Stimulated activated CD4-positive, alpha-beta T cell treated with anti-CD3 and anti-CD28 coated beads, TNF-alpha, amount 100 ng/mL, for 4 hours (primary cell): ENCODE measurements around the gene IDE.

Experiments
- DNase-seq, 3 experiments: peaks; one replicate each; pipeline ENCODE4 v3.0.0-alpha.2; 2020; ENCODE audit warnings: low read depth in 3 of 3

Gene IDE

DNA sequence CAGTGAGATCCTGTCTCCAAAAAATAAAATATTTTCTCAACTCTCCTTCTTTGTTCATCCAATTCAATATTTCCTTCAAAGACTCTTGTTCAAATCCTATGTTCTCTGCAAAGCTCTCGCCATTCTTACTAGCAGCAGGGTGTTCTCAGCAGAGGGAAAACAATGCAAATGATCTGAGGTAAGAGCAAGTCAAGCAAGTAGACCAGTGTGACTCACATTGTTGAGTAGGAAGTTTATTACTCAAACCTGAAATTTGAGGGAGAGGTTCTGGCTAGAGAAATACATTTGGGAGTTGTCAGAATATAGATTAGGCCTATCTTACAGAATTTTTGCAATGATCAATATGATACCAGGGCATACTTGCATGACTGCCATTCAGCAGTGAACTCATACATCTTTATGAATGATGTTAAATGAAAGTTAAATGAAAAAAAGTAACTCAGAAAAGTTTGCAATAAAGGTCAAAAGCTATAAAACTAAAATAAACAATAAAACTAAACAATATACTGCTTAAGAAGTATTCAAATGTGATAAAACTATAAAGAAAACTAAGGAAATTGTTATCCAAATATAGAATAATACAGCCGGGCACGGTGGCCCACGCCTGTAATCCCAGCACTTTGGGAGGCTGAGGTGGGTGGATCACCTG lies 5.8 kb downstream of the IDE start:
- DNase-seq: no peak

DNA sequence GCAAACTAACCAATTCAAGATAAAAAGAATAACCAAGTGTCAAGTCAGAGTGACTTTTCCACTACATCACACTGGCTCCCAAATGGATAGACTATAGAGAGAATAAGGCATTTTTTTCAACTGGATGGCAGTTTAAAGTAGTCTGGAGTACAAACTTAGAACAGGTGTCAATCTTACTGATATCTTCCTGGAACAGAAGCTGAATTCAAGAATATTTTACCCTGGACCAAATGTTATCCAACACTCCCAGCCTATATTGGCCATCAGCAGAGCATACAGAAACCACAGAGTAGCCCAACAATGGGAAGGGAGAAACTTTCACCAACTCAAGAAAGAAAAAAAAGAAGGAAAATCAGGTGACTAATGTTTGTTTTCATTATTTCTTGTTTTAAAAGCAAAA lies 11.5 kb downstream of the IDE start:
- DNase-seq: no peak

GRCh38 chr10:92559046-92559445 lies 14.8 kb downstream of the IDE start:
- no peak for DNase-seq

DNA sequence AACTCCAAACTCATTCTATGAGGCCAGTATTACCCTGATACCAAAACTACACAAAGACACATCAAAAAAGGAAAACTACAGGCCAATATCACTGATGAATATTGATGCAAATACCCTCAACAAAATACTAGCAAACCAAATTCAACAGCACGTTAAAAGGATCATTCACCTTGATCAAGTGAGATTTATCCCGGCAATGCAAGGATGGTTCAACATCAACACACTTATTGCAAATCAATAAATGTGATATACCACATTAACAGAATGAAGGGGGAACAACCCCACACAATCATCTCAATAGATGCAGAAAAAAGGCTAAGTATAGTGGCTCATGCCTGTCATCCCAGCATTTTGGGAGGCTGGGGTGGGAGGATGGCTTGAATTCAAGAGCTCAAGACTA lies 19.9 kb downstream of the IDE start:
- no peak for DNase-seq

DNA sequence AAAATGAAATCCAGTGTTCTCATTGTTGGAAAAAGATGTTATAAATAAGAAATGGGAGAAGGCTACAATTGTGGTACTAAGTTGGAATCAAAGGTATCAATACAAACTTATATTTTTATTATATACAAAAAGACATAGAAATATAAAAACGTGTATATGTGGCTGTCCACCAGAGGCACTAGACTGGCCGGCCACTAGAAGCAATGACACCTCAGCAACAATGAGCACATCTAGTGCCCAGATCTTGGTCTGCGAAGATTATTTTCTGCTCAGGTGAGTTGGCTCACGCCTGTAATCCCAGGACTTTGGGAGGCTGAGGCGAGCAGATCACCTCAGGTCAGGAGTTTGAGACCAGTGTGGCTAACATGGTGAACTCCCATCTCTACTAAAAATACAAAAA lies 21.6 kb downstream of the IDE start:
- DNase-seq: no peak

DNA sequence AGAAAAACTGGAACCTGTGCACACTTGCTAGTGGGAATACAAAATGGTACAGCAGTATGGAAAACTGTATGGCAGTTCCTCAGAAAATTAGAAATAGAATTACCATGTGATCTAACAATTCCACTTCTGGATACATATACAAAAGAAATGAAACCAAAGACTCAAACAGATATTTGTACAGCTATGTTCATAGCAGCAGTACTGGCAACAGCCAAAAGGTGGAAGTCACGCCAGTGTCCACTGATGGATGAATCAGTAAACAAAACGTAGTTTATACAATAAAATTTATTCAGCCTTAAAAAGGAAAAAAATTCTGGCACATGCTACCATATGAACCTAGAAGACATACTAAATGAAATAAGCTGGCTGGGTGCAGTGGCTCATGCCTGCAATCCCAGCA lies 23.0 kb downstream of the IDE start:
- no peak for DNase-seq

DNA sequence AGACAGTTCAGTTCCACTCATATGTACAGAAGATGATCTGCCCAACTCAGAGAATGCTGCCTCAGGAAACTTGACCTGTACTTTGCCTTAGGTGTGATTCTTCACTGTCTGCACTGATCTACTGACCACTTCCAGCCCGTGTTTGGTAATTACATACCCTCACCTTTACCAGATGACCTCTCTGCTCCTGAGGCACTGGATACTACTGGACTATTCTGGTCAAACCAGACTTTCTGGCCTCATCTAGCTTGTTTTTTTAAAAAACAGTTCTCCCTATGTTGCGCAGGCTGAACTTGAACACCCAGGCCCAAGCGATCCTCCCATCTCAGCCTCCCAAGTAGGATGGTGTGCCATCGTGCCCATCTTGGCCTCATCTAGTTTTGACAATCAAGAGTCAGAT lies 26.2 kb downstream of the IDE start:
- DNase-seq: no peak

DNA sequence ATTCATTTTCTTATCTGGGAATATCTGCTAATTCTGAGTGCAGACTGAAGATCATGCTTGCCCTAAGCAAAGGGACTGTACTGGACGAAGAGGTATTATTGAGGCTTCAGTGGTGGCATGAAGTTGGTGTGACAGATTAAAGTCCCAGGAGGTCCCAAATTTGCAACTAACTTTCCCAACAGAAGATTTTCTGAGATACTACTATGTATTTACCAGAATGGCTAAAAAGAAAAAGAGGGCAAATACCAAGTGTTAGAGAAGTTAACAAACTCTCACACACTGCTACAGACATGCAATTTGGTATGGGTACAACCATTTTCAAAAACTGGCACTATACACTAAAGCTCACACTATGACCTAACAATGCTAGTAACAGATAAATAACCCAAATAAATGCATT lies 28.3 kb downstream of the IDE start:
- DNase-seq: no peak

- no peak for DNase-seq
Measured at GRCh38 chr10:92544296-92544695, 29.6 kb downstream of the IDE start.

DNA sequence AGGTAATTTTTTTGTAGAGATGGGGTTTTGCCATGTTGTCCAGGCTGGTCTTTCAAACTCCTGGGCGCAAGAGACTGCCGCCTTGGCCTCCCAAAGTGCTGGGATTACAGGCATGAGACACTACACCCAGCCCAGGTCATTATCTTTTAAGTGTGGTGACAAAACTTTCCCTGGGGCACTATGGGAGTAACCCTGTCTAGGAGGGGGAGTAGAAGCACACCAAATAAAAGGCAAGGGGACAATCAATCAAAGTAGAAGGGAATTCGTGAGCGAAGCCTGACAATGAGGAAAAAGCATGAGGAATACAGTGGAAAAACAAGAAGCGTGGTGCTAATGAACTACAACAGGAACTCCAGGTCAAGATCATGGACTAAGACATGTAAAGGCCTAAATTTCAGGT lies 31.4 kb downstream of the IDE start:
- DNase-seq: no peak

DNA sequence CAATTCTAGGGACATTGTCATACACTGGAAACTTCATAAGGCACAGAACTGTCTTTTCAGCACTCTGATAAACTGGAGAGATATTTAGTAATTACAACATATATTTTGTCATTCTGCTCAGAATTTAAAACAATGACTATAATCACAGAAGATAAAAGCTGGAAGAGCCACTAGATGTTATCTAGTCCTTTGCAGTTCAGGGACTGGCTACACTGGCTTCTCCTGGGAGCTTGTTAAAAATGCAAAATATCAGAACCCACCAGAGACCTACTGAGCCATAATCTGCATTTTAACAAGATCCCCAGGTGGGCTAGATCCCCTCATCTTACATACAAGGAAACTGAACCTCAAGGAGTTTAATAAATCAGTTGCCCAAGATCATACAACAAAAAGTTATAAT lies 32.3 kb downstream of the IDE start:
- DNase-seq: no peak

GRCh38 chr10:92538231-92538958 lies 35.5 kb downstream of the IDE start:
- DNase-seq: no peak

DNA sequence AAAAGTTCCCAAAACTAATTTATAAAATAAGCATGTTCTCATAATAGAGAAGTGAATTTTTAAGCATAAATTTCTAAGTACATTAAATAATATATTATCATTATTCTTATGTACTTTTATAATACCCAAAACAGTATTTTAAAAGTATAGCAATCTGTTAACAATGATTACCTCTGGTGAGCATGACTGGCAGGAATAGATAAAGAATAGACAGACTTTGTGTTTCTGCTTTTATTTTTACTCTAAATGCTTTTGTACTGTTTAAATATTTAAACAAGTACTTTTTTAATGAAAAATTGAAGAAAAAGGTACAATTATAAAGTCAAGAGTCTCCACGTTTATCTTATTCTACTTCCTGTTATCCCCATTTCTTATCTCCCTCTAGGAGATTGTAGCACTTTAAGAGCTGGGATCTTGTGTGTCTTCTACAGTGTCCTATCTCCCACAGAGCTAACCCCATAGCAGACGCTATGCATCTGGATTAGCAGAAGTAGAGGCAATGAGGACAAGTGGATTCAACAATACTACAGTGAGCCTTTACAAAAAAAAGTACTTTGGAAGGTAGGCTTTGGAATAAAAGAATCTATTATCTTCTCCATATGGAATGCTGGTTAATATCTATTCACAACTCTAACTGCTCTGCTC lies 42.9 kb downstream of the IDE start:
- DNase-seq: no peak

DNA sequence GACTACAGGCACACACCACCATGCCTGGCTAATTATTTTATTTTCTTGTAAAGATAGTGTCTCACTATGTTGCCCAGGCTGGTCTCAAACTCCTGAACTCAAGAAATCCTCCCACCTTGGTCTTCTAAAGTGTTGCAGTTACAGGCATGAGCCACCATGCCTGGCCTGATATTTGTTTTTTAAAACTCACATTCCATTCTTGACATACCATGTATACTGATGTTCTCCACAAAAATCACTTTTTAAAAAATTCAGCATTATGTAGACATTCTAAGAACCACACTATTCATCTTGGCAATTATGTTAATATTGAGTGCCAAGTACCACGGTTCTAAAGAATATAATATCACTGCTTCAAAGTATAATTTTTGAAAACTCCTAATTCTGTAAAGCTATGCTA lies 43.5 kb downstream of the IDE start:
- DNase-seq: no peak

GRCh38 chr10:92527716-92528115 lies 46.2 kb downstream of the IDE start:
- no peak for DNase-seq

DNA sequence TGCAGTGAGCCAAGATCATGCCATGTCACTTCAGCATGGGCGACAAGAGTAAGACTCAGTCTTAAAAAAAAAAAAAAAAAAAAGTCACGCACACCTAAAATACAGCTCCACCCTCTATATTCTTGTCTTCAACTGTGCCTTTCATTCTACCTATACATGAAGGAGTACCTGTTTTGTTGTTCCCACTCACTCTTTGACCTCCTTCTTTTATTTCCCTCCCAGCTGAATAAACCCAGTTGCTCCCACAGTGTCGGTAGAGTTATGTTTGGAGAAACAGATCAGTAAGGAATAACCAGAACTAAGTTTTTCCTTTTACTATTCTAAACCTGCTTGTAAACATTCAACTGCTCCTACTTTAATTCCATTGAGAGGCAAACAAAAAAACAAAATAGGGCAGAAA lies 50.3 kb downstream of the IDE start:
- DNase-seq: no peak

DNA sequence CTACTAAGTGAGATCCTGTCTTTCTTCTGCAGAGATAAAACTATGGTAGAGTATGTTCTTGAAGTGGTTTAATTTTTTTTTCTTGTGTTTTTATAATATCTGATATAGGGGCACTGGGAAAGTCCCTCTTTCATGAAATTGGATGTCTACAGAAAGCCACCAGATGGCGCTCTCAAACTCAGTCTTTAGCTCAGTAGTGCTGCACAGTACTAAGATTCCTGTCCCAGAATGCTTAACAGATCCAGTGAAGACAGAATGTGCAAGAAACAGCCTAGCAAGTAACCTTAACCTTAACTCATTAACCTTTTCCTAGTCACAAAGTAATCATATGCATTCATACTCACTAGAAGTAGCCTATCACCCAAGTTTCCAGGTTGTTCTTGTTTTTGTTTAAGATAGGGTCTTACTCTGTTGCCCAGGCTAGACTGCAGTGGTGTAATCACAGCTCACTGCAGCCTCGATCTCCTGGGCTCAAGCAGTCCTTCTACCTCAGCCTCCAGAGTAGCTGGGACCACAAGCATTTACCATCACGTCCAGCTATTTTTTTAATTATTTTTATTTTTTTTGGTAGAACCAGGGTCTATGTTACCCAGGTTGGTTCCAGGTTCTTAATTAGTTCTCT lies 56.7 kb downstream of the IDE start:
- peak; percentile 4 to 61 (median 30) for DNase-seq

GRCh38 chr10:92508866-92509265 lies 65.0 kb downstream of the IDE start:
- no peak for DNase-seq

GRCh38 chr10:92506336-92506735 lies 67.6 kb downstream of the IDE start:
- no peak for DNase-seq

DNA sequence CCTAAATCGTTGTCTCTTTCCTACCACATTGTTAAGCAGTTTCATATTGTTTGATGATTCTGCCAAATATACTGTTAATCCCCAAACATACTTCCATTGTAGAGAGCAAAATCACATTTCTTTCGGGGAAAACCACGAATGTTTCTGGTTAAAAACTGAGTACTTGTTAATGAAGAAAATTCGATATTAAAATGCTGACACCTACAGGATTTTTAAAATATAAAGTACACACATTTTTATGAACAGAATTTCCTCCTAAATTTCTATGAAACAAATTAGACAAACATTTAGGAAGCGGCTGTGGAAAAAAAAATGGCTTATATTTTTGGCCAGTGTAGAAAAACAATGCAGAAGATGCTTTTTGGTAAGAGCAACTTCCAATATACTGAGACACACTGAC lies 68.8 kb downstream of the IDE start:
- no peak for DNase-seq

DNA sequence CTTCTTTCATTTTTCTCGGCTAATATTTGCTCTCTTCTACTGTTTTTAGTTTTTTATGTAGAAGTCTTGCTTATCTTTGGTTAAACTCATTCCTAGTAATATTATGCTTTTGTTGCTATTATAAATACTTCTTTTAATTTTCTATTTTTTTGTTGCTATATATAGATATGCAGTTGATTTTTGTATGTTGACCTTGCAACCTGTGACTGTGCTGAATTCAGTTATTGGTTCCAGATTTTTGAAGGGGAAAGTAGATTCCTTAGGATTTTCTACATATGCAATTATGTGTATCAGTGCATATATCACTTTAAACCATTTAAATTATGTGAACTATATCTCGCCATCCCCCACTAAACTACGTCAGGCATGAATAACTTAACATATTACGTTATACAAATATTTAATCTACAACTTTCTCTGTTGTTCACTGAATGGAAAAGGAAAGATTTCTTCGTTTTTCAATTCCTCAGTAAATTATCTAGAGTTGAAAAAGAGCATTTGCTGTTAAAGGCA lies 71.5 kb downstream of the IDE start:
- no peak for DNase-seq

DNA sequence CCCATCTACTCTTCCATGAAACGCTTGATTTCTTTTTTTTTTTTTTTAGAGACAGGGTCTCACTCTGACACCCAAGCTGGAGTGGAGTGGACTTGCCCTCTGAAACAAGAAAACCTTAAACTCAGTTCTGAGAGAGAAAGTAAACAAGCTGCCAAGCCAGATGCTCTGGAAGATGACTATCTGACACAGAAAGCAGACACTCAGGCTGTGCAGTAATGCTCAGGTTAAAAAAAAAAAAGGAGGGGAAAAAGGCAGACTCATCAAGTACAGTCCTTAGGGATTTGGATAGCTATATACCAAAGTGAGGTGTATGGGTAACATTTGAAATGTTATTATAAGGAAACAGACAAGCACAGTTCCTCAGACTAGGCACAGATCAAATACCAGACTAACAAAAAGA lies 80.5 kb downstream of the IDE start:
- DNase-seq: no peak
